ENCODE data around the gene FN1. TPM values are rescaled to one million over a fixed set of nuclear protein-coding genes. Genes with fewer than 3 reads are reported as not detected.

Gene FN1
- total RNA-seq, 2 donors from 2014 or later, result 27.4 to 53.7 TPM

GRCh38 chr2:215407061-215407460 lies 28.8 kb downstream of the FN1 start:
- Histone ChIP-seq H3K27me3 (no peaks in the 10 kb centered on the region), H3K4me1 (no peaks in the 10 kb centered on the region), H3K27ac (no peak overlapping the region), H3K4me3 (no peak overlapping the region), H3K9me3 (no peaks in the 10 kb centered on the region), H3K36me3 (replicated peaks in 1 of 2; ENCODE audit: insufficient read depth in 1 of 2, low read depth in 2 of 2) (no peaks in the 10 kb centered on the region)
- 86 to 90% methylated on average over 3 of the region's 3 CpGs for WGBS, 2 donors
- intact Hi-C loops (cut with DNase I), result no loop called here
- ATAC-seq (no peak), DNase-seq (no peak)
- TF ChIP-seq CTCF (IDR thresholded peaks at IDR 0.05), result no peak
- no peak for TF ChIP-seq POLR2A (IDR thresholded peaks at IDR 0.05)

- intact Hi-C loops (cut with DNase I), result no loop called here
- TF ChIP-seq CTCF (IDR thresholded peaks at IDR 0.05) (no peak), POLR2A (IDR thresholded peaks at IDR 0.05) (no peak)
- H3K36me3 ChIP-seq (replicated peaks in 1 of 2; ENCODE audit: insufficient read depth in 1 of 2, low read depth in 2 of 2), result no peaks in the 10 kb centered on the region
- no peaks in the 10 kb centered on the region for H3K27me3 ChIP-seq
- ATAC-seq (no peak), DNase-seq (no peak)
- H3K27ac ChIP-seq, result no peak overlapping the region
- H3K9me3 ChIP-seq, result no peaks in the 10 kb centered on the region
- WGBS, 2 donors, result 85 to 86% methylated on average over 11 of the region's 11 CpGs
- no peak overlapping the region for H3K4me3 ChIP-seq
- no peaks in the 10 kb centered on the region for H3K4me1 ChIP-seq
Observed at GRCh38 chr2:215405722-215406581, 29.9 kb downstream of the FN1 start.

- H3K9me3 ChIP-seq, result no peaks in the 10 kb centered on the region
- intact Hi-C loops (cut with DNase I), result no loop called here
- H3K4me1 ChIP-seq, result no peaks in the 10 kb centered on the region
- no peak for DNase-seq
- no peaks in the 10 kb centered on the region for H3K27me3 ChIP-seq
- H3K36me3 ChIP-seq (replicated peaks in 1 of 2; ENCODE audit: insufficient read depth in 1 of 2, low read depth in 2 of 2), result no peaks in the 10 kb centered on the region
- no peak for ATAC-seq
- TF ChIP-seq CTCF (IDR thresholded peaks at IDR 0.05) (no peak), POLR2A (IDR thresholded peaks at IDR 0.05) (no peak)
- H3K4me3 ChIP-seq, result no peak overlapping the region
- no peak overlapping the region for H3K27ac ChIP-seq
- WGBS, 2 donors, result 89 to 94% methylated on average over 8 of the region's 8 CpGs
Observed at GRCh38 chr2:215404348-215405012, 31.4 kb downstream of the FN1 start.

DNA sequence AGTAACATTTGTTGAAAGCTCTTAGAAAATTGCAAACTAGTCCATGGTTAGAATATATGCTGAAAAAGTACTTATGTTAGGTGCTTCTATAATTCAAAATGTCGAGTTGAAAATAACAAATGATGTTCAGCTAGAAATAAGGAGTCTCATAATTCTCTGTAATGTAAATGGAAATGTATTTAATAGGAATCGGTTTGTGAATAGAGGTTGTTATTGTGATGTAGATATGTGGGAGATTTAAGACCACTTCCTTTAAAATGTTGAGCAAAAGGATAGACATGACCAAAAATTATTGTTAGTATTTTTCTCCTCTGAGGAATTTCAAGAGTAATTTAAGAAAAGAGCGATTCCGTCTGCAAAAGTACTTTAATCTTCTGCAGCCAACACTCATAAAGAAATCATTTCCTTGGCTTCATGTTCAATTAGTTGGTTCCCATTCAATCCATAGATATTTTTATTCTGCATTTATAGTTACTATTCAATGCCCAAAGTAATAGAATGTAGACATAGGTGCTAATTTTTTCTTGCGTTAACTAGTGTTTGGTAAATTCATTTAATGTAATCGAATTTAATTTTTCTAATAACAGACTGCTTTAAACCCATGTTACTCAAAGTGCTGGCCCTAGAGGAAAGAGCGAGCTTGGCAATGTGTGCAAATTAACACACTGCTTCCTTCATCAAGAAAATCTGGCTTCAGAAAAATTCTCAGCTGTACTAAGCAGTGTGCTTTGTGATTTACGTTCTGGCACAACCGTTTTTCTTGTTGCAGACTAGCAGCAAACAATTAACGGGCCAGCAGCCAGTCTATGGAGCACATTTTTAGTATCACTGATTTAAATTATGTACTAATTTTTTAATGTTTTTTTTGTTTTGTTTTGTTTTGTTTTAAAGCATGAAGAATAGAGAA lies 32.2 kb downstream of the FN1 start:
- no peaks in the 10 kb centered on the region for H3K4me1 ChIP-seq
- 76 to 90% methylated on average over 10 of the region's 10 CpGs for WGBS, 2 donors
- no peak for TF ChIP-seq CTCF (IDR thresholded peaks at IDR 0.05)
- no peak for TF ChIP-seq POLR2A (IDR thresholded peaks at IDR 0.05)
- no peak overlapping the region for H3K4me3 ChIP-seq
- no peaks in the 10 kb centered on the region for H3K9me3 ChIP-seq
- H3K27ac ChIP-seq, result no peak overlapping the region
- intact Hi-C loops (cut with DNase I), result no loop called here
- no peak for DNase-seq
- no peaks in the 10 kb centered on the region for H3K27me3 ChIP-seq
- H3K36me3 ChIP-seq (replicated peaks in 1 of 2; ENCODE audit: insufficient read depth in 1 of 2, low read depth in 2 of 2), result no peaks in the 10 kb centered on the region
- ATAC-seq, result no peak

Data from body of pancreas (tissue), 4 donors.